ENCODE measurements around the gene DLG3. TPM values are rescaled to one million over a fixed set of nuclear protein-coding genes. Genes with fewer than 3 reads are reported as not detected.

The DLG3 gene
- total and polyA plus RNA-seq, 2 of the 8 experiments (the other 6 are each of a cell fraction or from before 2014, with no cell fraction given), result 29.2 to 63.8 TPM

DNA sequence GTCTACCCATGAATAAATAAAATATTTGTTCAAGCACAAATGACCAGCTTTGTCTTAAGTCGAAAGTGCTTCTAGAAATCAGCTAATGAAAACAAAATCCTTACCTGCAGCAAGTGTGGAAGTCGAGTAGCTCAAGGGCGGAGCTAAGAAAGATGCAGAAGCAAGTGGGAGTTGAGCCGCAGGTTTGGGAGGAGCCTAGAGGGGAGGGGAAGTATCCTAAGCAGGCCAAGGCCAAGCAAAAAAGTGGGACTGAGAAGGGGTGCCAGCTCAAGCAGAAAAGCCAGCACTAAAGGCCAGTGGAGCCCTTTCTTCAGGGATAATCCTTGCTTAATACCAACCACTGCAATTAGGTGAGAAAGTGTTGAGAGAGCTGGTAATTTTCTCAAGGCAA, 60.8 kb downstream of the DLG3 start:
- Histone ChIP-seq H3K23me2 (ENCODE audit: low read depth, low read length) (no peaks in the 10 kb centered on the region), H2AFZ (ENCODE audit: low read length) (no peak overlapping the region), H2BK15ac (ENCODE audit: low read length) (no peak overlapping the region), H3K4me1 (replicated peaks in 1 of 4; ENCODE audit: control insufficient read depth in 3 of 4, insufficient read depth in 4 of 4, low read length in 3 of 4) (peaks cover 0 to 4% (median 1%) of the 10 kb centered on the region in 4 experiments; a peak in 3 of 7 replicates), H2BK120ac (replicated peaks; ENCODE audit: low read depth, low read length) (no peak overlapping the region), H3K56ac (replicated peaks; ENCODE audit: insufficient read length, low read depth, low read length) (no peak overlapping the region), H3K4me3 (ENCODE audit: extremely low read depth in 1 of 4, insufficient read depth in 2 of 4, low read depth in 3 of 4, low read length in 4 of 4) (no peak overlapping the region), H4K5ac (ENCODE audit: insufficient read length, low read depth, low read length) (no peak overlapping the region), H3K18ac (ENCODE audit: extremely low read depth, low read length) (no peak overlapping the region), H3K79me2 (ENCODE audit: control insufficient read depth in 1 of 2, insufficient read depth in 2 of 2, low read length in 2 of 2) (no peaks in the 10 kb centered on the region), H3K4me2 (ENCODE audit: insufficient read depth in 1 of 2, low read depth in 2 of 2, low read length in 2 of 2) (no peak overlapping the region), H3K9ac (replicated peaks in 1 of 4; ENCODE audit: extremely low read depth in 1 of 4, low read depth in 3 of 4, low read length in 3 of 4) (no peak overlapping the region), H3K36me3 (ENCODE audit: control insufficient read depth in 2 of 4, insufficient read depth in 4 of 4, low read length in 3 of 4) (peaks cover 4 to 43% (median 14%) of the 10 kb centered on the region in 4 experiments; a peak in 6 of 8 replicates), H3K79me1 (ENCODE audit: low read depth, low read length) (no peaks in the 10 kb centered on the region), H4K20me1 (replicated peaks in 1 of 2; ENCODE audit: control insufficient read depth in 1 of 2, insufficient read depth in 2 of 2, low read length in 2 of 2) (peaks cover 0 to 5% of the 10 kb centered on the region in 2 experiments), H4K91ac (replicated peaks; ENCODE audit: insufficient read length, low read length) (no peak overlapping the region), H2AK5ac (ENCODE audit: low read depth, low read length) (no peak overlapping the region), H3K27me3 (replicated peaks in 1 of 4; ENCODE audit: control insufficient read depth in 3 of 4, extremely low read depth in 1 of 4, insufficient read depth in 3 of 4, low read length in 3 of 4) (no peaks in the 10 kb centered on the region), H2BK12ac (ENCODE audit: low read depth, low read length) (no peak overlapping the region), H4K8ac (ENCODE audit: extremely low read depth, insufficient read depth, low read length) (no peak overlapping the region), H3K9me3 (ENCODE audit: insufficient read depth in 2 of 2, low read depth in 1 of 2, low read length in 1 of 2) (no peaks in the 10 kb centered on the region), H3K27ac (ENCODE audit: low read depth, low read length) (no peak overlapping the region), H3K4ac (replicated peaks; ENCODE audit: insufficient read length, low read depth, low read length) (no peak overlapping the region), H2BK20ac (ENCODE audit: low read length) (no peak overlapping the region), H2BK5ac (ENCODE audit: low read depth, low read length) (no peak overlapping the region), H3K23ac (ENCODE audit: insufficient read length) (no peak overlapping the region), H3K14ac (ENCODE audit: insufficient read length) (no peak overlapping the region)
- FAIRE-seq (peak; percentile 79), DNase-seq (ENCODE audit: low read depth in 1 of 2, low spot score in 2 of 2) (no peak)
- WGBS, 2 experiments (ENCODE audit: extremely low coverage in 1 of 2, insufficient coverage in 1 of 2, insufficient read length in 1 of 2, insufficient replicate concordance in 2 of 2, low coverage in 1 of 2, low lambda C conversion rate in 2 of 2, missing lambda C conversion rate in 1 of 2), result 51% methylated on average over 4 of the region's 4 CpGs; no CpG with 5 or more reads in 1 of the 2 experiments
- POLR2A ChIA-PET (ENCODE audit: partially characterized antibody), result interaction anchor here (0.6 to 1.8 kb wide), 8 partner anchors 25 to 159 kb away, joined by 3 to 7 read pairs (median 4); partner anchors contain the start of gene GDPD2
- CTCF ChIA-PET (ENCODE audit: partially characterized antibody), result interaction anchor here (0.7 to 1.2 kb wide), 6 partner anchors 10 to 160 kb away, joined by 3 to 5 read pairs (median 3); no protein-coding TSS in a partner anchor
- no peak for TF ChIP-seq KDM5A (IDR thresholded peaks at IDR 0.05; ENCODE audit: low read length)
- no peak for TF ChIP-seq SRF (IDR thresholded peaks at IDR 0.05; ENCODE audit: low read depth, low read length)
- TF ChIP-seq, protein P1, sequence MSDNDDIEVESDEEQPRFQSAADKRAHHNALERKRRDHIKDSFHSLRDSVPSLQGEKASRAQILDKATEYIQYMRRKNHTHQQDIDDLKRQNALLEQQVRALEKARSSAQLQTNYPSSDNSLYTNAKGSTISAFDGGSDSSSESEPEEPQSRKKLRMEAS (IDR thresholded peaks at IDR 0.05), result no peak
- TF ChIP-seq GTF2F1 (IDR thresholded peaks at IDR 0.05; ENCODE audit: borderline replicate concordance, low read depth, low read length), result no peak
- TF ChIP-seq TAF1 (IDR thresholded peaks at IDR 0.05; ENCODE audit: low read depth, low read length), result no peak
- TF ChIP-seq, protein P2, sequence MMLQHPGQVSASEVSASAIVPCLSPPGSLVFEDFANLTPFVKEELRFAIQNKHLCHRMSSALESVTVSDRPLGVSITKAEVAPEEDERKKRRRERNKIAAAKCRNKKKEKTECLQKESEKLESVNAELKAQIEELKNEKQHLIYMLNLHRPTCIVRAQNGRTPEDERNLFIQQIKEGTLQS (IDR thresholded peaks at IDR 0.05; ENCODE audit: insufficient read depth, low read depth, low read length), result no peak
- TF ChIP-seq SUZ12 (IDR thresholded peaks at IDR 0.05; ENCODE audit: low read length), result no peak
- TF ChIP-seq CEBPB (IDR thresholded peaks at IDR 0.05; ENCODE audit: low read depth, low read length), result no peak
- no peak for TF ChIP-seq GABPA (IDR thresholded peaks at IDR 0.05; ENCODE audit: borderline replicate concordance, insufficient read depth, low read length)
- TF ChIP-seq RXRA (IDR thresholded peaks at IDR 0.05; ENCODE audit: insufficient read depth, low read depth, low read length), result no peak
- no peak for TF ChIP-seq BACH1 (IDR thresholded peaks at IDR 0.05; ENCODE audit: low read length)
- no peak for TF ChIP-seq FOSL1 (IDR thresholded peaks at IDR 0.05; ENCODE audit: insufficient read depth, low read depth, low read length)
- no peak for TF ChIP-seq EZH2 (IDR thresholded peaks at IDR 0.05; ENCODE audit: low read depth, low read length, severe bottlenecking)
- TF ChIP-seq POU5F1 (IDR thresholded peaks at IDR 0.05; ENCODE audit: low read depth, low read length), result no peak
